Activated T-cell treated with anti-CD3 and anti-CD28 coated beads, Interleukin-2, amount 50 U/mL, for 24 hours (primary cell): ENCODE results near the gene MISFA.
"Not testable (repeated sequence)": the region's sequence is repeated elsewhere in the genome, so short reads cannot be mapped to it uniquely, and the experiment has no call there.

ENCODE experiments used
- DNase-seq: peaks from one replicate; pipeline ENCODE4 v3.0.0-alpha.2; 2020
- H3K27ac Mint-ChIP-seq: 2 replicates; pipeline ENCODE4 v1.8.0; 2020; ENCODE audit warnings: mild to moderate bottlenecking, mixed read lengths
- H3K27me3 Mint-ChIP-seq: 2 replicates; pipeline ENCODE4 v1.8.0; 2020; ENCODE audit warnings: mixed read lengths
- H3K36me3 Mint-ChIP-seq: 2 replicates; pipeline ENCODE4 v1.8.0; 2020; ENCODE audit warnings: low read depth, mixed read lengths
- H3K4me1 Mint-ChIP-seq: 2 replicates; pipeline ENCODE4 v1.8.0; 2020; ENCODE audit warnings: low read depth, mixed read lengths
- H3K4me3 Mint-ChIP-seq: 2 replicates; pipeline ENCODE4 v1.8.0; 2020; ENCODE audit warnings: mild to moderate bottlenecking, moderate library complexity, mixed read lengths
- H3K9me3 Mint-ChIP-seq: 2 replicates; pipeline ENCODE4 v1.8.0; 2020; ENCODE audit warnings: mixed read lengths

Gene MISFA

GRCh38 chr11:18641677-18642076, 42.1 kb downstream of the MISFA start:
- Mint-ChIP-seq H3K4me3 (no peak overlapping the region), H3K4me1 (no peaks in the 10 kb centered on the region)

GRCh38 chr11:18643034-18643433, 43.4 kb downstream of the MISFA start:
- not testable (repeated sequence) for DNase-seq, H3K27me3 Mint-ChIP-seq, H3K36me3 Mint-ChIP-seq, H3K27ac Mint-ChIP-seq, H3K4me1 Mint-ChIP-seq, H3K4me3 Mint-ChIP-seq, H3K9me3 Mint-ChIP-seq

More at GRCh38 chr11:18641677-18642076, 42.1 kb downstream of the MISFA start:
- no peaks in the 10 kb centered on the region for H3K36me3 Mint-ChIP-seq
- H3K9me3 Mint-ChIP-seq = no peaks in the 10 kb centered on the region
- peaks cover 2% of the 10 kb centered on the region for H3K27me3 Mint-ChIP-seq
- H3K27ac Mint-ChIP-seq = no peak overlapping the region
- DNase-seq = no peak

- Mint-ChIP-seq H3K4me1 (peaks cover 5% of the 10 kb centered on the region), H3K9me3 (no peaks in the 10 kb centered on the region), H3K27ac (no peak overlapping the region), H3K36me3 (no peaks in the 10 kb centered on the region), H3K27me3 (no peaks in the 10 kb centered on the region), H3K4me3 (no peak overlapping the region)
- DNase-seq = no peak
Measured at GRCh38 chr11:18650353-18650752, 50.8 kb downstream of the MISFA start.

- H3K4me1 Mint-ChIP-seq = peaks cover 5% of the 10 kb centered on the region
- H3K4me3 Mint-ChIP-seq = no peak overlapping the region
- H3K9me3 Mint-ChIP-seq = no peaks in the 10 kb centered on the region
- no peaks in the 10 kb centered on the region for H3K36me3 Mint-ChIP-seq
- no peaks in the 10 kb centered on the region for H3K27me3 Mint-ChIP-seq
- H3K27ac Mint-ChIP-seq = no peak overlapping the region
- peak; percentile 39 for DNase-seq
Measured at GRCh38 chr11:18650859-18651557, 51.4 kb downstream of the MISFA start.
